Measurements from ENCODE around the gene POLR2I. TPM values are rescaled to one million over a fixed set of nuclear protein-coding genes. Genes with fewer than 3 reads are reported as not detected.

The POLR2I gene
- total RNA-seq, 2 donors from 2014 or later, result 41.6 to 94.0 TPM

GRCh38 chr19:36121486-36122124 lies 6.9 kb upstream of the POLR2I start:
- H3K27me3 ChIP-seq, result no peaks in the 10 kb centered on the region
- TF ChIP-seq CTCF (IDR thresholded peaks at IDR 0.05), result no peak
- no peaks in the 10 kb centered on the region for H3K9me3 ChIP-seq
- DNase-seq, result no peak
- no peak overlapping the region for H3K27ac ChIP-seq
- intact Hi-C loops (cut with DNase I), result no loop called here
- H3K9ac ChIP-seq (ENCODE audit: low read depth in 2 of 2, low read length in 2 of 2), result no peak overlapping the region
- no peaks in the 10 kb centered on the region for H3K4me1 ChIP-seq
- H3K36me3 ChIP-seq, result peaks cover 7% of the 10 kb centered on the region
- no peak overlapping the region for H3K4me3 ChIP-seq

GRCh38 chr19:36120984-36121358 lies 6.3 kb upstream of the POLR2I start:
- intact Hi-C loops (cut with DNase I), result no loop called here
- Histone ChIP-seq H3K36me3 (peaks cover 7% of the 10 kb centered on the region), H3K9ac (ENCODE audit: low read depth in 2 of 2, low read length in 2 of 2) (no peak overlapping the region)

GRCh38 chr19:36120092-36120983 lies 5.7 kb upstream of the POLR2I start:
- Histone ChIP-seq H3K4me3 (no peak overlapping the region), H3K27ac (no peak overlapping the region), H3K4me1 (peaks cover 5% of the 10 kb centered on the region), H3K9me3 (no peaks in the 10 kb centered on the region), H3K27me3 (no peaks in the 10 kb centered on the region), H3K9ac (ENCODE audit: low read depth in 2 of 2, low read length in 2 of 2) (peak overlapping the region in 1 of 2 donors; percentile 12), H3K36me3 (peaks cover 3% of the 10 kb centered on the region)
- no peak for DNase-seq
- intact Hi-C loops (cut with DNase I), result no loop called here
- TF ChIP-seq CTCF (IDR thresholded peaks at IDR 0.05), result no peak

More at GRCh38 chr19:36120984-36121358, 6.3 kb upstream of the POLR2I start:
- H3K4me1 ChIP-seq, result peaks cover 4% of the 10 kb centered on the region
- no peak overlapping the region for H3K4me3 ChIP-seq
- no peak for TF ChIP-seq CTCF (IDR thresholded peaks at IDR 0.05)
- no peak for DNase-seq
- H3K27me3 ChIP-seq, result no peaks in the 10 kb centered on the region
- H3K27ac ChIP-seq, result no peak overlapping the region
- no peaks in the 10 kb centered on the region for H3K9me3 ChIP-seq

GRCh38 chr19:36116344-36116637 lies 1.6 kb upstream of the POLR2I start:
- intact Hi-C loops (cut with DNase I), result loop anchor here (10.0 kb wide), 2 partner anchors 61 to 101 kb away; partner anchors contain the start of genes ALKBH6, THAP8 and WDR62

More at GRCh38 chr19:36116344-36116637, 1.6 kb upstream of the POLR2I start:
- H3K9me3 ChIP-seq, result no peaks in the 10 kb centered on the region
- no peak for DNase-seq
- H3K4me1 ChIP-seq, result peaks cover 13% of the 10 kb centered on the region
- peak overlapping the region in 1 of 2 donors; percentile 98 for H3K9ac ChIP-seq (ENCODE audit: low read depth in 2 of 2, low read length in 2 of 2)
- TF ChIP-seq CTCF (IDR thresholded peaks at IDR 0.05), result no peak
- H3K36me3 ChIP-seq, result no peaks in the 10 kb centered on the region
- H3K27me3 ChIP-seq, result no peaks in the 10 kb centered on the region
- peak overlapping the region; percentile 68 for H3K27ac ChIP-seq
- H3K4me3 ChIP-seq, result peak overlapping the region; percentile 75

Data from colonic mucosa (tissue), 4 donors.